ENCODE measurements around the gene COG2. TPM values are rescaled to one million over a fixed set of nuclear protein-coding genes. Genes with fewer than 3 reads are reported as not detected.
A peak's percentile ranks its signal among the peaks of the same experiment; 100 is the strongest.
"Not testable (repeated sequence)": the region's sequence is repeated elsewhere in the genome, so short reads cannot be mapped to it uniquely, and the experiment has no call there.

The COG2 gene
- total RNA-seq, 2 donors from 2014 or later: 18.1 to 18.5 TPM

DNA sequence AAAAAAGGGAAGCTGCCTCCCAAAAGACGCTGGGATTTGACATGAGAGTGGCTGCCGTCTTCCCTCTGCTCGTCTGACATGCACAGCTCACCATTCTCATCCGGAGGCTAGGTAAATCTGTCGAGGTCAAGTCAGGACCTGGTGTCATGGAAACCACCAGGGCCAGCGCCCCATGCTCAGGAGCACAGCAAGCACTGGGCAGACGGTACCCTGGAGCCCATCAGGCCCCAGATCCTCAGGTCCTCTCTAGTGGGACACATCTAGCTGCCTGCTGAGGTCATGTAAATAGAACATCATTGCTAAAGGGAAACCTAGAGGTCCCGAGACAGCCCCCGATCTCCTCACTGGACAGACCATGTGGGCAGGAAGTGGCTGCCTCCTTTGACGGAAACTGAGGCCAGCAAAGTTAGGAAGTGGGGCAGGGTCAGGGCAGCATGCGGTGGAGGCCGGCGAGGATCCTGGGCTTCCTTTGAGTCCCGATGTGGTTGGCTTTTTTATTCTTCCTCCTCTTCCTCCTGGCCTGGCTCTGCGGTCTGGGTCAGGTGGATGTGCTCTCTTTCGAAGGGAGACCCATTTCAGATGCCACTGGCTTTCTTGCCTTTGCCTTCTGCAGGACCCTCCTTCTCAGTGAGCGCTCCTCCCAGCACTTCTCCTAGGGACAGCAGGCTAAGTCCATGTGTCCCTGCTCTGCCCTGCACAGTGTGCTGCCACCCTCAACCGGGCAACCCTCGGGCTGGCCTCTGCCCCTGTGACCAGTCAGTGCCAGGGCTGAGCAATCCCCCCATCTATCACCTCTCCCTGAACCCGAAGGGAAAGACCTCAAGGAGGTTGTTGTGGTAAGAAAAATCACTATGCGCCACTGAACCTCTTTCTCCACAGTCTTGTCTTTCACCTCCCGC, 65.7 kb downstream of the COG2 start:
- intact Hi-C loops (cut with DNase I): no loop called here
- peak; percentile 66 for DNase-seq (ENCODE audit: low spot score)

GRCh38 chr1:230708631-230709580, 66.6 kb downstream of the COG2 start:
- peak; percentile 82 for DNase-seq (ENCODE audit: low spot score)
- intact Hi-C loops (cut with DNase I): no loop called here

DNA sequence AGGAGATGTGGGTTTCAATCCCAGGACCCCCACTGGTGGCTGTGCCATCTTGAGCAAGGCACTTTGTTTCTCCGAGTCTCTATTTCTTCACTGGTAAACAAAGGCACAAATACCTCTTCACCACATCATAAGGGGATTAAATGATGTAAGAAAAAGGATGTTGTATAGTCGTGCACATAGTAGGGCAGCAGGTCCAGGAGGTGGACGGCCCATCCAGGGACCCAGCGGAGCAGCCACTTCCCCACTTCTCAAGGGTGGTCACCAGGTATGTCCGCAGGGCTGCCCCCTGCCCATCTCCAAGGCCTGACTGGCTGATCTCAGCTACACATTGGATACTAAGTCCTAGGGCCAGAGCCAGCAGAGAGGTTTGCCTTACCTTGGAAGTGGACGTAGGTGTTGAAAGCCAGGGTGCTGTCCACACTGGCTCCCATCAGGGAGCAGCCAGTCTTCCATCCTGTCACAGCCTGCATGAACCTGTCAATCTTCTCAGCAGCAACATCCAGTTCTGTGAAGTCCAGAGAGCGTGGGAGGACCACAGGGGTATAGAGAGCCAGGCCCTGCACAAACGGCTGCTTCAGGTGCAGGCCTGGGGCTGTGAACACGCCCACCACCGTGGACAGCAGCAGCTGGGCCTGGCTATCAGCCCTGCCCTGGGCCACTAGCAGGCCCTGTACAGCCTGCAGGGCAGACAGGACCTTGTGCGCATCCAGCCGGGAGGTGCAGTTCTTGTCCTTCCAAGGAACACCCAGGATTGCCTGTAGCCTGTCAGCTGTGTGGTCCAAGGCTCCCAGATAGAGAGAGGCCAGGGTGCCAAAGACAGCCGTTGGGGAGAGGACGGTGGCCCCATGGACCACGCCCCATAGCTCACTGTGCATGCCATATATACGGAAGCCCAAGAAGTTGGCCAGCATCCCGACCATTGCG, 67.6 kb downstream of the COG2 start:
- intact Hi-C loops (cut with DNase I): no loop called here
- peak; percentile 59 for DNase-seq (ENCODE audit: low spot score)

DNA sequence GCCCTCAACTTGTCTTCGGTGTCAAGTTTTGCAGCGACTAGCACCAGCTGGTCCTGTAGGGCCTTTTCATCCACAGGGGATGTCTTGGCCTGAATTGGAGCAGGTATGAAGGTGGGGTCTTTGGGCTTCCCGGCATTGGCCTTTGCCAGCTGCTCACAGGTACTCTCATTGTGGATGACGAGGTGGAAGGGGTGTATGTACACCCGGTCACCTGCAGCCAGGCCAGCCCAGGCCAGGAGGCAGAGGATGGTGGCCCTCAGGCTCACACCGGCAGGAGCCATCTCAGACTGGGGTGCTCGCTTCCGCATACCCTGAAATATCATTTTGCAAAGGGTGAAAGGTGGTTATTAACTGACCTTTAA, 68.2 kb downstream of the COG2 start:
- intact Hi-C loops (cut with DNase I): no loop called here
- DNase-seq (ENCODE audit: low spot score): peak; percentile 60

DNA sequence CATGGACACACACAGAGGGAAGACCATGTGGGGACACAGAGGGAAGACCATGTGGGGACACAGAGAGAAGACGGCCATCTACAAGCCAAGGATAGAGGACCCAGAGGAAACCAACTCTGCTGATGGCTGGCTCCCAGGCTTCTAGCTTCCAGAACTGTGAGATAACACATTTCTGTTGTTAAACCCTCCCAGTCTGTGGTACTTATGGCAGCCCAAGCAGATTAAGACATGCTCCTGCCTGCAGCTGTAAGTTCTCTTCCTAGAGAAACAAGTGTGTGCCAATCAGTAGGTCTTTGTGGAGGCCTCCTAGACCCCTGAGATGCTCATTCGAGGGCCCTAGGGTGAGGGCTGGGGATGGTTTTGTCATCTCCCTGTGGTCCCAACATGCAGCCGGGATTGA, 69.0 kb downstream of the COG2 start:
- no peak for DNase-seq (ENCODE audit: low spot score)
- intact Hi-C loops (cut with DNase I): no loop called here

- intact Hi-C loops (cut with DNase I): no loop called here
- peak; percentile 64 for DNase-seq (ENCODE audit: low spot score)
These were observed 70.2 kb downstream of the COG2 start for GRCh38 chr1:230712470-230712942.

DNA sequence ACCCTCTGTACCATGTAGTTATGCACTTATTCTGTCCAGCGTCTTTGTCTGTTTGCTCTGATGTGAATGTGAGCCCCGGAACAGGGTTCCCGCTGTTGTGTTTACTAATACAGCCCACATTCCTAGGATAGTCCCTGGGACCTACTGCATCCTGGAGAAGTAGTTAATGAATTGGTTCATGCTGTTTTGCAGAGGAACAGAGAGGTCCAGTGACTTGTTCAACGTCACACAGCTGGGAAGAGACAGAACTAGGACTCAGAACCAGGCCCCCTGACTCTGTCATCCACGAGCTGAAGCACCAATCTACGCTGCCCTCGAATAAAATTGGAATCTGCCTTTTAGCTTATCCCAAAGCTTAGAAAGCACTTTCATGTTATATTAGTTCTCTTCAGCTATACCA, 70.9 kb downstream of the COG2 start:
- intact Hi-C loops (cut with DNase I): no loop called here
- no peak for DNase-seq (ENCODE audit: low spot score)

- peak; percentile 67 for DNase-seq (ENCODE audit: low spot score)
- intact Hi-C loops (cut with DNase I): no loop called here
These were observed 71.2 kb downstream of the COG2 start for GRCh38 chr1:230713547-230713914.

DNA sequence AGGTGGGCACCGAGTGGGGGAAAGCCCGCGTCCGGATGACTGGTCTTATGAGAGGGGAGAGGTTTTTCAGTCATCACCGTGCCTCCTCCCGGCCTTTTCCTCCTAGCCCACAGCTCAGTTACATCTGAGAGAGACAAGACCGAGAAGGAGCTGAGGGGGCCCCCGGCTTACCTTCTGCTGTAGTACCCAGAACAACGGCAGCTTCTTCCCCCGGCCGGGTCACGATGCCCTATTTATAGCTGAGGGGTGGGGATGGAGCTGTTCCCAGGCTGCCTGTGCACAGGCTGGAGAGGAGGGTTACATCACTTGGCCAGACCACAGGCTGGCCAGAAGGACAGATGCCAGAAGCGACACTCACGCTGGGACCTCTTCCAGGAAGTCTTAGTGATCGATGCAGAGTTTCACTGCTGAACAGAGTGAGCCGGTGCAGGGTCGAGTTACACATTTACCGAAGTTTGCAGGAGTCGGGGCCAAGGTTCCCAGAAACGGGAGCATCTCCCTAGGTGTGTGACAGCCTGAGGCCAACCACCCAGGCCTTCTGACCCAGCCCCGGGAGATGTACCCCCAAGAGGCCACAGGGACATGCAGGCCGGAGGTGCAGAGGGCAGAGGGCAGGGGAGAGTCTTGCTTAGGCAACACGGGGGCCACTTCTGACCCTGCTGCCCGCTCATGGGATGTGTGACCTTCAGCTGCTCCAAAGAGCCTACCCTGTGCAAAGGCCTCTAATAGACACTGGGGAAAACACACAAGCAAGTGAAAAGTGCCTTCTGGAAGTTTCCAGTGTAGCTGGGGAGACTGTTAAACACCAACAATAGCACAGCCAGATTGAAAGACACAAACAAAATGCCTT, 71.9 kb downstream of the COG2 start, which contains the start of gene AGT:
Gene AGT (minus strand): TSS at position 208 of the 850 bp plus-strand sequence. CDS start 3,299 bp downstream, outside the sequence.
- intact Hi-C loops (cut with DNase I): no loop called here
- DNase-seq (ENCODE audit: low spot score): peak; percentile 89

DNA sequence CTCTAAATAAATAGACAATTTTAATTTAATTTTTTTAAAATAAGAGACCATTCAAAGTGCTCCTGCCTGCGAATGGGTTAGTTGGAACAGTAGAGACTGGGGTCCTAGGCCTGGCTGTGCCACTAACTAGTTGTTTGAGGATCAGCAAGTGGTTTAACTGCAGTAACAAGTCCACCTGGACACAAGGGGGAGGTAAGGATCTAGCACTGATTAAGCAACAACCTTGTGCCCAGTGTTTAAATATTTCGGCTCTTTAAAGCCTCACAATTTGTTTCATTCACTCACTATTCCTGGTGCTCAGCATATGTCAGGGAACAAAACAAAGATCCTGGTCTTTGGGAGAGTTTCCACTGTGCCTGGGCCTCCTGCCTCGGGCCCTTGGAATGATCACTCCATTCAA, 73.2 kb downstream of the COG2 start:
- intact Hi-C loops (cut with DNase I): no loop called here
- DNase-seq (ENCODE audit: low spot score): no peak

GRCh38 chr1:230716453-230716852, 74.2 kb downstream of the COG2 start:
- DNase-seq (ENCODE audit: low spot score); intact Hi-C loops (cut with DNase I): not testable (repeated sequence)

DNA sequence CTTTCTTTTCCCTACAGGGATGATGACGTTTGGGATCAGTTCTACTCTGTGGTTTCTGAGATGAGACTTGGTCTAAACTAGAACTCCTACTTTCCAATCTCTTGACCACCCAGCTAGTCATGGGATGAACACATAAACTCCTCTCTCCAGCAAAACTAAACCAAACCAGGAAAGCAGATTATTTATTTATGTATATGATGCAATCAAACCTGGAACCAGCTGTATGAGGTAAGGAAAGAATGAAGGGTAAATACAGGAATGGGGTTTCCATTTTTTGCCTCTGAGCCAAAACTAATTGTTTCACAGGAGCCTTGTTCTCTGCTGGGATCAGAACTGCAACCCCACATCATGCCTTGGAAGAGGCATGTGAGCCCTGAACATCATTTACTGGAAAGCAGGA, 75.0 kb downstream of the COG2 start:
- no peak for DNase-seq (ENCODE audit: low spot score)
- intact Hi-C loops (cut with DNase I): no loop called here

- DNase-seq (ENCODE audit: low spot score); intact Hi-C loops (cut with DNase I): not testable (repeated sequence)
These were observed 79.7 kb downstream of the COG2 start for GRCh38 chr1:230721849-230722522.

- intact Hi-C loops (cut with DNase I): no loop called here
- DNase-seq (ENCODE audit: low spot score): no peak
These were observed 83.2 kb downstream of the COG2 start for GRCh38 chr1:230725256-230726012.

- intact Hi-C loops (cut with DNase I): no loop called here
These were observed 86.6 kb downstream of the COG2 start for GRCh38 chr1:230728710-230729392.

GRCh38 chr1:230730977-230731376, 88.7 kb downstream of the COG2 start:
- no peak for DNase-seq (ENCODE audit: low spot score)
- intact Hi-C loops (cut with DNase I): no loop called here

More at GRCh38 chr1:230728710-230729392, 86.6 kb downstream of the COG2 start:
- no peak for DNase-seq (ENCODE audit: low spot score)

All from posterior vena cava (tissue), 2 donors.